ENCODE results near the gene PYY. TPM values are rescaled to one million over a fixed set of nuclear protein-coding genes. Genes with fewer than 3 reads are reported as not detected.
A peak's percentile ranks its signal among the peaks of the same experiment; 100 is the strongest.

The PYY gene
- total RNA-seq, 1 experiment from 2014 or later = not detected

GRCh38 chr17:43994272-43995149, 40.8 kb upstream of the PYY start:
- H3K4me3 ChIP-seq (ENCODE audit: low read depth in 2 of 2, low read length in 2 of 2) = peak overlapping the region; percentile 29 to 51
- DNase-seq (ENCODE audit: low read depth, low spot score) (no peak), ATAC-seq (peak; percentile 94)
- no peak overlapping the region for H3K27ac ChIP-seq (ENCODE audit: low read length)
- POLR2A ChIA-PET = no interaction called here
- H3K36me3 ChIP-seq (ENCODE audit: control insufficient read depth, insufficient read depth, low read length) = no peaks in the 10 kb centered on the region
- BruUV-seq (replicated peaks) = no TSS peak
- intact Hi-C loops (cut with micrococcal nuclease; ENCODE audit: unreplicated experiment) = loop anchor here (2.0 kb wide), 2 partner anchors 52 to 116 kb away; partner anchors contain the start of gene PPY
- H3K27me3 ChIP-seq (ENCODE audit: control insufficient read depth, insufficient read depth, low read length) = no peaks in the 10 kb centered on the region
- TF ChIP-seq CTCF (IDR thresholded peaks at IDR 0.05) (peak; percentile 90), SIN3A (IDR thresholded peaks at IDR 0.05; ENCODE audit: borderline replicate concordance, insufficient read depth, low read depth, low read length) (no peak), TCF7L2 (IDR thresholded peaks at IDR 0.05; ENCODE audit: low read depth, low read length) (no peak), REST (IDR thresholded peaks at IDR 0.05; ENCODE audit: insufficient read depth in 1 of 2, low read depth in 2 of 2, low read length in 1 of 2) (no peak), POLR2AphosphoS5 (IDR thresholded peaks at IDR 0.05; ENCODE audit: low read depth, low read length) (no peak)
- no peaks in the 10 kb centered on the region for H3K4me1 ChIP-seq (ENCODE audit: control insufficient read depth, insufficient read depth, low read length)
- no peaks in the 10 kb centered on the region for H3K9me3 ChIP-seq (ENCODE audit: control insufficient read depth, insufficient read depth, low read depth, low read length)
- in situ Hi-C loops (cut with HindIII; ENCODE audit: low pct_unique_long_range_greater_than_20kb, low sequenced_read_pairs) = no loop called here
- CTCF ChIA-PET = interaction anchor here (0.6 to 1.5 kb wide), 3 partner anchors 11 to 104 kb away, joined by 3 to 7 read pairs (median 3); no protein-coding TSS in a partner anchor

- POLR2A ChIA-PET = no interaction called here
Measured at GRCh38 chr17:43992641-43993040, 38.9 kb upstream of the PYY start.

More at GRCh38 chr17:43992641-43993040, 38.9 kb upstream of the PYY start:
- no peak for DNase-seq (ENCODE audit: low read depth, low spot score)
- TF ChIP-seq CTCF (IDR thresholded peaks at IDR 0.05) (no peak), SIN3A (IDR thresholded peaks at IDR 0.05; ENCODE audit: borderline replicate concordance, insufficient read depth, low read depth, low read length) (no peak), TCF7L2 (IDR thresholded peaks at IDR 0.05; ENCODE audit: low read depth, low read length) (no peak), POLR2AphosphoS5 (IDR thresholded peaks at IDR 0.05; ENCODE audit: low read depth, low read length) (no peak), REST (IDR thresholded peaks at IDR 0.05; ENCODE audit: insufficient read depth in 1 of 2, low read depth in 2 of 2, low read length in 1 of 2) (no peak)
- intact Hi-C loops (cut with micrococcal nuclease; ENCODE audit: unreplicated experiment) (no loop called here), in situ Hi-C loops (cut with HindIII; ENCODE audit: low pct_unique_long_range_greater_than_20kb, low sequenced_read_pairs) (no loop called here)
- no peaks in the 10 kb centered on the region for H3K36me3 ChIP-seq (ENCODE audit: control insufficient read depth, insufficient read depth, low read length)
- H3K27me3 ChIP-seq (ENCODE audit: control insufficient read depth, insufficient read depth, low read length) = no peaks in the 10 kb centered on the region
- H3K4me1 ChIP-seq (ENCODE audit: control insufficient read depth, insufficient read depth, low read length) = no peaks in the 10 kb centered on the region
- H3K4me3 ChIP-seq (ENCODE audit: low read depth in 2 of 2, low read length in 2 of 2) = no peak overlapping the region
- no peak overlapping the region for H3K27ac ChIP-seq (ENCODE audit: low read length)
- no peak for ATAC-seq
- no peaks in the 10 kb centered on the region for H3K9me3 ChIP-seq (ENCODE audit: control insufficient read depth, insufficient read depth, low read depth, low read length)
- BruUV-seq (replicated peaks) = no TSS peak
- CTCF ChIA-PET = interaction anchor here (0.8 kb wide), 1 partner anchor 66 kb away, joined by 6 read pairs; no protein-coding TSS in a partner anchor
